Epithelial cell of prostate (primary cell): ENCODE data around the gene RAB11A.

ENCODE experiments used
- DNase-seq: peaks from one replicate; pipeline ENCODE4 v3.0.0-alpha.2; 2011; ENCODE audit warnings: low read depth, low spot score
- H3K27ac ChIP-seq: fragments of 450-650 bp; 2 replicates; pipeline ENCODE4 v1.5.1; 2017; ENCODE audit warnings: mild to moderate bottlenecking

The RAB11A gene

GRCh38 chr15:65931221-65931620 is 61.9 kb downstream of the RAB11A start:
- DNase-seq = no peak
- no peak overlapping the region for H3K27ac ChIP-seq

- no peak overlapping the region for H3K27ac ChIP-seq
- DNase-seq = no peak
These were observed 66.1 kb downstream of the RAB11A start for GRCh38 chr15:65935391-65935790.

GRCh38 chr15:65936282-65936681 is 67.0 kb downstream of the RAB11A start:
- DNase-seq = no peak
- H3K27ac ChIP-seq = no peak overlapping the region

- H3K27ac ChIP-seq = no peak overlapping the region
- no peak for DNase-seq
These were observed 67.8 kb downstream of the RAB11A start for GRCh38 chr15:65937054-65937453.

GRCh38 chr15:65937476-65937875 is 68.2 kb downstream of the RAB11A start:
- no peak for DNase-seq
- H3K27ac ChIP-seq = no peak overlapping the region

- no peak for DNase-seq
- no peak overlapping the region for H3K27ac ChIP-seq
These were observed 69.3 kb downstream of the RAB11A start for GRCh38 chr15:65938604-65939003.

GRCh38 chr15:65939901-65940617 is 70.8 kb downstream of the RAB11A start:
- peak; percentile 89 for DNase-seq
- peak overlapping the region; percentile 59 for H3K27ac ChIP-seq

- H3K27ac ChIP-seq = peak overlapping the region; percentile 59
These were observed 71.3 kb downstream of the RAB11A start for GRCh38 chr15:65940618-65940909.

More at GRCh38 chr15:65940618-65940909, 71.3 kb downstream of the RAB11A start:
- DNase-seq = peak; percentile 12
